Measurements from ENCODE around the gene CCDC88C.

DNA sequence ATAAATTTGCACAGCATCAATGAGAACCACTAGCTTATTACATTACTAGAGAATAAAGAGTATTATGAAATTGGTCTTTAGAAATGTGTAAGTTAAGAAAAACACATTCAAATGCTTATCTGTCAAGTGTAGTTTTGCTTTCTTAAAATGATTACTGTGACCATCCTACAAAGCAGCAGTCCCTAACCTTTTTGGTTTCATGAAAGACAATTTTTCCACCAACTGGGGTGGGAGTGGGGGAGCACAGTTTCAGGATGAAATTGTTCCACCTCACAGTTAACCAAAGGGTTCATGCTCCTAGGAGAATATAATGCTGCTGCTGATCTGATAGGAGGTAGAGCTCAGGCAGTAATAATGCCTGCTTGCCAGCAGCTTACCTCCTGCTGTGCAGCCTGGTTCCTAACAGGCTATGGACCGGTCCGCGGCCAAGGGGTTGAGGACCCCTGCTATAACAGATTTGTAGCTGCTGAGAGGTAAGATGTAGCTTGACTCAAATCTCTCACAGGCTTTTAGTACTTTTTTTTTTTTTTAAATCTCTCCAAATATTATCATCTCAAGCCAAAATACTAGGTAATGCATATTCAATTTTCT is 47.1 kb upstream of the CCDC88C start:
- TF ChIP-seq EHMT2 (IDR thresholded peaks at IDR 0.05; ENCODE audit: low read depth) (no peak), POLR2AphosphoS2 (conservative IDR thresholded peaks at IDR 0.05; ENCODE audit: low read length) (no peak), MAZ (IDR thresholded peaks at IDR 0.05; ENCODE audit: borderline replicate concordance, low read depth, low read length) (no peak), EP300 (IDR thresholded peaks at IDR 0.05) (no peak), RNF2 (IDR thresholded peaks at IDR 0.05; ENCODE audit: borderline replicate concordance, low read depth) (no peak), POLR2A (IDR thresholded peaks at IDR 0.05; ENCODE audit: low read length) (no peak), SREBF2 (IDR thresholded peaks at IDR 0.05) (no peak)
- TF ChIP-seq, protein P1, sequence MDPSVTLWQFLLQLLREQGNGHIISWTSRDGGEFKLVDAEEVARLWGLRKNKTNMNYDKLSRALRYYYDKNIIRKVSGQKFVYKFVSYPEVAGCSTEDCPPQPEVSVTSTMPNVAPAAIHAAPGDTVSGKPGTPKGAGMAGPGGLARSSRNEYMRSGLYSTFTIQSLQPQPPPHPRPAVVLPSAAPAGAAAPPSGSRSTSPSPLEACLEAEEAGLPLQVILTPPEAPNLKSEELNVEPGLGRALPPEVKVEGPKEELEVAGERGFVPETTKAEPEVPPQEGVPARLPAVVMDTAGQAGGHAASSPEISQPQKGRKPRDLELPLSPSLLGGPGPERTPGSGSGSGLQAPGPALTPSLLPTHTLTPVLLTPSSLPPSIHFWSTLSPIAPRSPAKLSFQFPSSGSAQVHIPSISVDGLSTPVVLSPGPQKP (IDR thresholded peaks at IDR 0.05; ENCODE audit: low read depth, low read length): no peak
- TF ChIP-seq, protein P2, sequence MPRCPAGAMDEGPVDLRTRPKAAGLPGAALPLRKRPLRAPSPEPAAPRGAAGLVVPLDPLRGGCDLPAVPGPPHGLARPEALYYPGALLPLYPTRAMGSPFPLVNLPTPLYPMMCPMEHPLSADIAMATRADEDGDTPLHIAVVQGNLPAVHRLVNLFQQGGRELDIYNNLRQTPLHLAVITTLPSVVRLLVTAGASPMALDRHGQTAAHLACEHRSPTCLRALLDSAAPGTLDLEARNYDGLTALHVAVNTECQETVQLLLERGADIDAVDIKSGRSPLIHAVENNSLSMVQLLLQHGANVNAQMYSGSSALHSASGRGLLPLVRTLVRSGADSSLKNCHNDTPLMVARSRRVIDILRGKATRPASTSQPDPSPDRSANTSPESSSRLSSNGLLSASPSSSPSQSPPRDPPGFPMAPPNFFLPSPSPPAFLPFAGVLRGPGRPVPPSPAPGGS (IDR thresholded peaks at IDR 0.05): no peak
- TF ChIP-seq, protein P3, sequence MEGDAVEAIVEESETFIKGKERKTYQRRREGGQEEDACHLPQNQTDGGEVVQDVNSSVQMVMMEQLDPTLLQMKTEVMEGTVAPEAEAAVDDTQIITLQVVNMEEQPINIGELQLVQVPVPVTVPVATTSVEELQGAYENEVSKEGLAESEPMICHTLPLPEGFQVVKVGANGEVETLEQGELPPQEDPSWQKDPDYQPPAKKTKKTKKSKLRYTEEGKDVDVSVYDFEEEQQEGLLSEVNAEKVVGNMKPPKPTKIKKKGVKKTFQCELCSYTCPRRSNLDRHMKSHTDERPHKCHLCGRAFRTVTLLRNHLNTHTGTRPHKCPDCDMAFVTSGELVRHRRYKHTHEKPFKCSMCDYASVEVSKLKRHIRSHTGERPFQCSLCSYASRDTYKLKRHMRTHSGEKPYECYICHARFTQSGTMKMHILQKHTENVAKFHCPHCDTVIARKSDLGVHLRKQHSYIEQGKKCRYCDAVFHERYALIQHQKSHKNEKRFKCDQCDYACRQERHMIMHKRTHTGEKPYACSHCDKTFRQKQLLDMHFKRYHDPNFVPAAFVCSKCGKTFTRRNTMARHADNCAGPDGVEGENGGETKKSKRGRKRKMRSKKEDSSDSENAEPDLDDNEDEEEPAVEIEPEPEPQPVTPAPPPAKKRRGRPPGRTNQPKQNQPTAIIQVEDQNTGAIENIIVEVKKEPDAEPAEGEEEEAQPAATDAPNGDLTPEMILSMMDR (IDR thresholded peaks at IDR 0.05): no peak
- TF ChIP-seq, protein P4, sequence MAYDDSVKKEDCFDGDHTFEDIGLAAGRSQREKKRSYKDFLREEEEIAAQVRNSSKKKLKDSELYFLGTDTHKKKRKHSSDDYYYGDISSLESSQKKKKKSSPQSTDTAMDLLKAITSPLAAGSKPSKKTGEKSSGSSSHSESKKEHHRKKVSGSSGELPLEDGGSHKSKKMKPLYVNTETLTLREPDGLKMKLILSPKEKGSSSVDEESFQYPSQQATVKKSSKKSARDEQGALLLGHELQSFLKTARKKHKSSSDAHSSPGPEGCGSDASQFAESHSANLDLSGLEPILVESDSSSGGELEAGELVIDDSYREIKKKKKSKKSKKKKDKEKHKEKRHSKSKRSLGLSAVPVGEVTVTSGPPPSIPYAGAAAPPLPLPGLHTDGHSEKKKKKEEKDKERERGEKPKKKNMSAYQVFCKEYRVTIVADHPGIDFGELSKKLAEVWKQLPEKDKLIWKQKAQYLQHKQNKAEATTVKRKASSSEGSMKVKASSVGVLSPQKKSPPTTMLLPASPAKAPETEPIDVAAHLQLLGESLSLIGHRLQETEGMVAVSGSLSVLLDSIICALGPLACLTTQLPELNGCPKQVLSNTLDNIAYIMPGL (CRISPR knock-in tag; IDR thresholded peaks at IDR 0.05; ENCODE audit: borderline replicate concordance): no peak

All from A549 (cell line).